Activated CD8-positive, alpha-beta memory T cell treated with anti-CD3 and anti-CD28 coated beads for 48 hours (primary cell): ENCODE results near the gene PSPC1.
"Not testable (repeated sequence)": the region's sequence is repeated elsewhere in the genome, so short reads cannot be mapped to it uniquely, and the experiment has no call there.

ENCODE experiments used
- DNase-seq, 3 experiments: peaks; one replicate each; pipeline ENCODE4 v3.0.0-alpha.2; 2020; ENCODE audit warnings: low read depth in 2 of 3, low spot score in 2 of 3

The PSPC1 gene

GRCh38 chr13:19782727-19783682 lies at the start of gene PSPC1:
PSPC1 (minus strand) TSS chr13:19782945; CDS start chr13:19782757, 188 bp downstream.
- DNase-seq: peak; percentile 79 to 92 (median 91)

- DNase-seq: no peak
Measured at GRCh38 chr13:19822673-19823072, 39.9 kb upstream of the PSPC1 start.

- DNase-seq: peak in 1 of 3 experiments; percentile 7
Measured at GRCh38 chr13:19818223-19818842, 35.6 kb upstream of the PSPC1 start.

GRCh38 chr13:19817510-19818158 lies 34.9 kb upstream of the PSPC1 start:
- no peak for DNase-seq

- no peak for DNase-seq
Measured at GRCh38 chr13:19817106-19817505, 34.4 kb upstream of the PSPC1 start.

GRCh38 chr13:19815842-19816241 lies 33.1 kb upstream of the PSPC1 start:
- DNase-seq: not testable (repeated sequence)

- no peak for DNase-seq
Measured at GRCh38 chr13:19810996-19811881, 28.5 kb upstream of the PSPC1 start.

GRCh38 chr13:19810151-19810550 lies 27.4 kb upstream of the PSPC1 start:
- DNase-seq: no peak

GRCh38 chr13:19805765-19806164 lies 23.0 kb upstream of the PSPC1 start:
- DNase-seq: no peak

- no peak for DNase-seq
Measured at GRCh38 chr13:19795956-19796355, 13.2 kb upstream of the PSPC1 start.

- DNase-seq: no peak
Measured at GRCh38 chr13:19794631-19795030, 11.9 kb upstream of the PSPC1 start.

- no peak for DNase-seq
Measured at GRCh38 chr13:19791953-19792537, 9.3 kb upstream of the PSPC1 start.

GRCh38 chr13:19782049-19782726 lies 557 bp downstream of the PSPC1 start:
- DNase-seq: peak; percentile 20 to 44 (median 30)

GRCh38 chr13:19781526-19781925 lies 1.2 kb downstream of the PSPC1 start:
- DNase-seq: no peak

- not testable (repeated sequence) for DNase-seq
Measured at GRCh38 chr13:19780753-19781418, 1.9 kb downstream of the PSPC1 start.

GRCh38 chr13:19772306-19772705 lies 10.4 kb downstream of the PSPC1 start:
- DNase-seq: no peak

GRCh38 chr13:19769854-19770253 lies 12.9 kb downstream of the PSPC1 start:
- no peak for DNase-seq

GRCh38 chr13:19767966-19768365 lies 14.8 kb downstream of the PSPC1 start:
- no peak for DNase-seq

GRCh38 chr13:19766591-19766990 lies 16.2 kb downstream of the PSPC1 start:
- no peak for DNase-seq
